Anterior cingulate cortex (tissue), 58 donors: ENCODE measurements around the gene EVI5.

ENCODE experiments used
- DNase-seq, 58 donors: peaks; one replicate each; lab custom pipeline; 2025; lab: John Stamatoyannopoulos, UW

Gene EVI5

DNA sequence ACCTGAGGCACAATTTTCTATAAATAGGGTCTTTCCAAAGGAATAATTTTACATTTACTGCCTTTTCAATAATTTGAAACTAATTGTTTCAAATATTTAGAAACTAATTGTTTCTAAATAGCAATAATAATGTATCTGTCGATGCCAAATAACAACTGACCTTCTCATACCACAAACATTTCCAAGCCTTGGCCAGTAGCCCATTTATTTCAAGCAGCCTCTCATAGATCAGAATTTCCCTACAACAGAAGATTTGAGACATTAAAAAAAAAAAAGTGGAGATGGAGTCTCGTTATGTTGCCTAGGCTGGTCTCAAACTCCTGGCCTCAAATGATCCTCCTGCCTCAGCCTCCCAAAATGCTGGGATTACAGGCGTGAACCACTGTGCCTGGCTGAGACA, 296.1 kb downstream of the EVI5 start:
- DNase-seq: no peak

GRCh38 chr1:92488416-92488815, 296.5 kb downstream of the EVI5 start:
- no peak for DNase-seq

- DNase-seq: no peak
These were observed 297.8 kb downstream of the EVI5 start for GRCh38 chr1:92487078-92487605.

GRCh38 chr1:92486251-92487077, 298.4 kb downstream of the EVI5 start, which contains the start of gene GFI1:
GFI1 (minus strand) TSS chr1:92486925; CDS start chr1:92483487, 3,438 bp downstream.
- DNase-seq: no peak

GRCh38 chr1:92485381-92486250, 299.3 kb downstream of the EVI5 start:
- DNase-seq: no peak

GRCh38 chr1:92484472-92485380, 300.2 kb downstream of the EVI5 start:
- no peak for DNase-seq

GRCh38 chr1:92483610-92484471, 301.1 kb downstream of the EVI5 start:
- no peak for DNase-seq

GRCh38 chr1:92482665-92483609, 302.0 kb downstream of the EVI5 start:
- DNase-seq: no peak

GRCh38 chr1:92481971-92482664, 302.8 kb downstream of the EVI5 start:
- DNase-seq: no peak

- DNase-seq: no peak
These were observed 303.3 kb downstream of the EVI5 start for GRCh38 chr1:92481599-92481925.

DNA sequence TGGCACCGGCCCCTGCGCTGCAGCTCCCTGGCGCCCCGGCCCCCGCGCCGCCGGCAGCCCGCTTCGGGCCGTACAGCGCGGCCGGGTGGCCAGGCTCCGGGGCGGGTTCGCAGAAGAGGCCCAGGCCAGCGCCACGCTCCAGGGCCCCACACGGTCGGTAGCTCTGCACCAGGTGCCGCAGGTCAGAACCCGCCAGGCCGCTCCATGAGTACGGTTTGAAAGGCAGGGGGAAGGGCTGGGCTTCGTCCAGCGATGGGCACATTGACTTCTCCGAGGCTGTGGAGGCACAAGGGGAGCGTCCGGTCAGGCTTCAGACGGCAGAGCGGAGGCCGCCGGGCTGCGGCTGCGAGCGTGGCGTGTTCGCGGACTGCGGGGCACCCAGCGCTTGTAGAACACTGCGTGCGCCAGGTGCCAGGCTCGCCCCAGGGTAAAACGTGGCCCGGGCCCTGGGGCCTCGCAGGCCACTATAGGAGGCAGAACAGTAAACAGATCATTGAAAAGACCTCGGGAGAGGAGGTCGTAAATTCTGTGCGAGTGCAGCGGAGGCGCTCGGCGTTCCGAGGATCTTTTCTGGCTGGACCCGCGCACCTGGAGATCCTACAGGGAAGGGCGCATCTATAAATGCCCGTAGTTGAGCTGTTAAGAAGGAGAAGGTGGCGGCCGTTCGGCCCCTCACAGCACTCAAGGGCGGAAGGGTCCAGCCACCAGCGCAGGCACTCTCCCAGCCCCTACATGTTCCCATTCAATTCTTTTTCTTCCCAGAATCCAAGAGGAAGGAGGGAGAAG, 303.9 kb downstream of the EVI5 start:
- no peak for DNase-seq

- DNase-seq: no peak
These were observed 304.6 kb downstream of the EVI5 start for GRCh38 chr1:92480200-92480812.

DNA sequence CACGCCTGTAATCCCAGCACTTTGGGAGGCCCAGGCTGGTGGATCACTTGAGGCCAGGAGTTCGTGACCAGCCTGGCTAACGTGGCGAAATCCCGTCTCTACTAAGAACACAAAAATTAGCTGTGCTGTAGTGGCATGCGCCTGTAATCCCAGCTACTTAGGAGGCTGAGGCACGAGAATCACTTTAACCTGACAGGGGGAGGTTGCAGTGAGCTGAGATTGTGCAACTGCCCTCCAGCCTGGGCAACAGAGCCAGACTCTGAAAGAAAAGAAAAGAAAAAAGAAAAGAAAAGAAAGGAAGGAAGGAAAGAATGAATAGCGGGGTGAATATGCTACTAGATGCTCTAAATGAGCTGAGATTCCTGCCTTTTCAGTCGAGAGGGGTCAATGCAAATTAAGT, 305.3 kb downstream of the EVI5 start:
- DNase-seq: no peak

DNA sequence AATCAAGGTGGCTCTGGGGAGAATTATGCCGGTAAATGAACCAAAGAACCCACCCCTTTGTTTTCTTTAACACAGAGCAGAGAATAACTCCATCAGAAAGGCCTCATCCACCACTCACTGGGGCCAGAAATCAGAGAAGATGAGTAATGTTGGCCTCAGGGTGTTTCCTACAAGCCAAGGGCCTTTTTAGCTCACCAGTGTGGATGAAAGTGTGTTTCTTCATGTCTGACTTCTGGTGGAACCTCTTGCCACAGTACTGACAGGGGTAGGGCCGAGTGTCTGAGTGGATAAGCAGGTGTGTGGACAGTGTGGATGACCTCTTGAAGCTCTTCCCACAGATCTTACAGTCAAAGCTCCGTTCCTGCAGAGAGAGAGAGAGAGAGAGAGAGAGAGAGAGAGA, 306.5 kb downstream of the EVI5 start:
- no peak for DNase-seq

DNA sequence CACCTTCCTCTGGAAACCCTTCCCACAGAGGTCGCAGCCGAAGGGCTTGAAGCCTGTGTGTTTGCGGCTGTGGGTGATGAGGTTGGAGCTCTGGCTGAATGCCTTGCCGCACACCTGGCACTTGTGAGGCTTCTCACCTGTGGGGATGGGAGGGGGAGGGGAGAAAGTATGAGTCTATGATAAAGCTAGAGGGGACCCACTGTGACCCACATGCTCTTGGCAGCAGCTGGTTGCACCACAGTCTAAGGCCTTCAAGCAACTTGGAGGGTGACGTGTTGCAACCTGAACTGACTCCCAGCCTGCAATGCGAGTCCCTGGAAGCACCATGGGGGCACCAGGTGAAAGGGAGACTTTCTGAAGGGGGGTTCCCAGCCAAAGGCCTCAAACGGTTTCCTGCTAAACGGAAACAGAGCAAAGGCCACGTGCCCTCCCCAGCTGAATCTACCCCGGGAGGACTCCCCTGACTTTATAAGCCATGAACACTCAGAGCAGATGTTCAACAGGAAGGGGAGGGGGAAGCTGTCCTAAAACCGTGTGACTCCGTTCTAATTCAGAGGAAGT, 308.8 kb downstream of the EVI5 start:
- DNase-seq: no peak

- DNase-seq: no peak
These were observed 309.9 kb downstream of the EVI5 start for GRCh38 chr1:92475029-92475428.
